Sigmoid colon (tissue), 7 donors: ENCODE measurements around the gene B3GALT2. TPM values are rescaled to one million over a fixed set of nuclear protein-coding genes. Genes with fewer than 3 reads are reported as not detected.

ENCODE experiments used
- DNase-seq: peaks from one replicate; pipeline ENCODE4 v3.0.0-alpha.2; 2019
- H3K27ac ChIP-seq, 4 donors: fragments of 200-600 bp; sonication (generic); one replicate each; pipeline ENCODE4 v1.5.1; 2016 to 2019; ENCODE audit warnings: mild to moderate bottlenecking in 1 of 4
- H3K27me3 ChIP-seq, 3 donors: fragments of 200-600 bp; sonication (generic); one replicate each; pipeline ENCODE4 v1.5.1; 2019; ENCODE audit warnings: mild to moderate bottlenecking in 1 of 3
- H3K36me3 ChIP-seq, 4 donors: fragments of 200-600 bp; sonication (generic); one replicate each; pipeline ENCODE4 v1.5.1; 2016 to 2019
- H3K4me1 ChIP-seq, 4 donors: fragments of 200-600 bp; sonication (generic); one replicate each; pipeline ENCODE4 v1.5.1; 2017 to 2019
- H3K4me3 ChIP-seq, 4 donors: fragments of 200-600 bp; sonication (generic); one replicate each; pipeline ENCODE4 v1.5.1; 2017 to 2019; ENCODE audit warnings: mild to moderate bottlenecking in 2 of 4, moderate library complexity in 1 of 4
- H3K9me3 ChIP-seq, 4 donors: fragments of 200-600 bp in 3 of 4; sonication (generic) in 3 of 4; one replicate each; pipeline versions ENCODE4 v1.5.1 to v1.6.1; 2013 to 2019
- CTCF ChIP-seq, 4 experiments: fragments of 450-650 bp in 3 of 4; fragments of 200-600 bp in 1 of 4; IDR thresholded peaks; one replicate each; pipeline ENCODE4 v1.5.1; 2016 to 2019; ENCODE audit warnings: antibody characterized with exemption in 4 of 4, mild to moderate bottlenecking in 3 of 4, moderate library complexity in 2 of 4
- EP300 ChIP-seq, 4 donors: sonication (generic); formaldehyde crosslinking; IDR thresholded peaks; one replicate each; pipeline ENCODE4 v1.6.1; 2017; ENCODE audit warnings: antibody characterized with exemption in 4 of 4
- POLR2A ChIP-seq, 2 donors: fragments of 450-650 bp; IDR thresholded peaks; one replicate each; pipeline ENCODE4 v1.6.1; 2016; ENCODE audit warnings: antibody characterized with exemption in 2 of 2, mild to moderate bottlenecking in 2 of 2, moderate library complexity in 2 of 2
- POLR2AphosphoS5 ChIP-seq, 4 donors: sonication (generic); formaldehyde crosslinking; IDR thresholded peaks; one replicate each; pipeline ENCODE4 v1.6.1; 2017; ENCODE audit warnings: antibody characterized with exemption in 4 of 4
- WGBS, 2 donors: extraction: QIAGEN DNeasy Blood & Tissue Kit; methylation state at CpG; one replicate each; pipeline ENCODE4 v1.1.7; 2013; 5-methylcytosine and 5-hydroxymethylcytosine counted together
- intact Hi-C: fragments of 100-400 bp; cut with DNase I; formaldehyde crosslinking; loops from one replicate; pipeline ENCODE4 v1.15.1; 2023
- polyA plus RNA-seq, 3 donors: library from polyadenylated mRNA; stranded (reverse); fragments of 200-250 nt; gene quantifications; one replicate each; pipeline ENCODE4 v1.2.3, GENCODE V29; 2013
- total RNA-seq, 4 donors: library from RNA; depleted of rRNA; stranded (reverse); fragments of >200 nt; gene quantifications; one replicate each; pipeline ENCODE4 v1.1.0, GENCODE V29; 2016
- donor health status: healthy with polysubstance abuse.
- donor health status: Bipolar disorder and iron deficiency.
- donor health status: healthy.

B3GALT2 gene
- total and polyA plus RNA-seq, 7 donors, result under 0.01 to 11.1 (median 0.83) TPM

GRCh38 chr1:193221651-193222050, 35.2 kb upstream of the B3GALT2 start:
- Histone ChIP-seq H3K4me1 (peaks cover 0 to 21% (median 11%) of the 10 kb centered on the region in 4 donors), H3K9me3 (no peaks in the 10 kb centered on the region), H3K27ac (no peak overlapping the region), H3K27me3 (no peaks in the 10 kb centered on the region), H3K4me3 (no peak overlapping the region), H3K36me3 (peaks cover 0 to 5% (median 2%) of the 10 kb centered on the region in 4 donors)
- TF ChIP-seq POLR2A (IDR thresholded peaks at IDR 0.05), result no peak
- TF ChIP-seq EP300 (IDR thresholded peaks at IDR 0.05), result no peak
- TF ChIP-seq POLR2AphosphoS5 (IDR thresholded peaks at IDR 0.05), result no peak
- no peak for TF ChIP-seq CTCF (IDR thresholded peaks at IDR 0.05)
- DNase-seq, result no peak
- intact Hi-C loops, result no loop called here

GRCh38 chr1:193219391-193219790, 33.0 kb upstream of the B3GALT2 start:
- 97% methylated on average over 4 of the region's 4 CpGs for WGBS, 2 donors
- Histone ChIP-seq H3K27ac (no peak overlapping the region), H3K27me3 (no peaks in the 10 kb centered on the region), H3K36me3 (peaks cover 0 to 21% (median 4%) of the 10 kb centered on the region in 4 donors), H3K4me1 (peaks cover 0 to 21% (median 11%) of the 10 kb centered on the region in 4 donors), H3K4me3 (no peak overlapping the region), H3K9me3 (no peaks in the 10 kb centered on the region)
- DNase-seq, result no peak
- no peak for TF ChIP-seq POLR2AphosphoS5 (IDR thresholded peaks at IDR 0.05)
- TF ChIP-seq EP300 (IDR thresholded peaks at IDR 0.05), result no peak
- TF ChIP-seq CTCF (IDR thresholded peaks at IDR 0.05), result no peak
- TF ChIP-seq POLR2A (IDR thresholded peaks at IDR 0.05), result no peak
- intact Hi-C loops, result no loop called here

- Histone ChIP-seq H3K4me1 (peaks cover 0 to 13% (median 7%) of the 10 kb centered on the region in 4 donors), H3K27me3 (no peaks in the 10 kb centered on the region), H3K4me3 (no peak overlapping the region), H3K27ac (no peak overlapping the region), H3K36me3 (peaks cover 0 to 42% (median 4%) of the 10 kb centered on the region in 4 donors), H3K9me3 (no peaks in the 10 kb centered on the region)
- intact Hi-C loops, result no loop called here
- DNase-seq, result no peak
- 88 to 96% methylated on average over 8 of the region's 8 CpGs for WGBS, 2 donors
- no peak for TF ChIP-seq CTCF (IDR thresholded peaks at IDR 0.05)
Measured at GRCh38 chr1:193216920-193217319, 30.5 kb upstream of the B3GALT2 start.

GRCh38 chr1:193213998-193214397, 27.6 kb upstream of the B3GALT2 start:
- WGBS, 2 donors, result 96 to 99% methylated on average over 4 of the region's 4 CpGs
- Histone ChIP-seq H3K4me1 (no peaks in the 10 kb centered on the region), H3K36me3 (peaks cover 0 to 40% (median 4%) of the 10 kb centered on the region in 4 donors), H3K4me3 (no peak overlapping the region), H3K27me3 (no peaks in the 10 kb centered on the region), H3K27ac (no peak overlapping the region), H3K9me3 (no peaks in the 10 kb centered on the region)
- intact Hi-C loops, result no loop called here
- DNase-seq, result no peak
- TF ChIP-seq POLR2AphosphoS5 (IDR thresholded peaks at IDR 0.05) (no peak), EP300 (IDR thresholded peaks at IDR 0.05) (no peak)

GRCh38 chr1:193212637-193213036, 26.2 kb upstream of the B3GALT2 start:
- Histone ChIP-seq H3K4me1 (no peaks in the 10 kb centered on the region), H3K36me3 (peaks cover 0 to 37% (median 4%) of the 10 kb centered on the region in 4 donors), H3K27me3 (no peaks in the 10 kb centered on the region), H3K4me3 (no peak overlapping the region), H3K27ac (no peak overlapping the region), H3K9me3 (no peaks in the 10 kb centered on the region)
- intact Hi-C loops, result no loop called here
- no peak for TF ChIP-seq EP300 (IDR thresholded peaks at IDR 0.05)
- TF ChIP-seq POLR2A (IDR thresholded peaks at IDR 0.05), result no peak
- no peak for TF ChIP-seq POLR2AphosphoS5 (IDR thresholded peaks at IDR 0.05)
- TF ChIP-seq CTCF (IDR thresholded peaks at IDR 0.05), result no peak
- 94 to 97% methylated on average over 2 of the region's 2 CpGs for whole genome bisulfite sequencing, 2 donors
- no peak for DNase-seq
